K562 (cell line): ENCODE measurements around the gene PRSS38. TPM values are rescaled to one million over a fixed set of nuclear protein-coding genes. Genes with fewer than 3 reads are reported as not detected.

Experiments
- CREB3 ChIP-seq: fragments of 450-650 bp; conservative IDR thresholded peaks from 2 replicates; pipeline ENCODE4 v1.6.1; 2016; ENCODE audit warnings: missing genetic modification characterization, low read depth, mild to moderate bottlenecking, missing compliant biosample characterization, moderate library complexity
- ETS2 ChIP-seq: IDR thresholded peaks from 2 replicates; pipeline ENCODE4 v1.6.1; 2016; ENCODE audit warnings: borderline replicate concordance, missing genetic modification characterization, mild to moderate bottlenecking, moderate library complexity, missing compliant biosample characterization; ENCODE audit not compliant: poor library complexity, severe bottlenecking
- FOXP1 ChIP-seq: sonication (generic); formaldehyde crosslinking; IDR thresholded peaks from 2 replicates; pipeline ENCODE4 v1.8.0; 2022; ENCODE audit warnings: mild to moderate bottlenecking, missing genetic modification reagents
- HMBOX1 ChIP-seq: sonication (generic); IDR thresholded peaks from 2 replicates; pipeline ENCODE4 v1.6.1; 2016
- MBD1 ChIP-seq: fragments of 250-450 bp; sonication (Bioruptor Pico); IDR thresholded peaks from 2 replicates; pipeline ENCODE4 v1.8.0; 2022; ENCODE audit warnings: inconsistent platforms
- MEF2A ChIP-seq: IDR thresholded peaks from 2 replicates; pipeline ENCODE4 v1.6.1; 2011; ENCODE audit warnings: low read depth, mild to moderate bottlenecking, low read length, moderate library complexity; ENCODE audit not compliant: control insufficient read depth
- NFRKB ChIP-seq: fragments of 450-650 bp; IDR thresholded peaks from 2 replicates; pipeline ENCODE4 v1.6.1; 2016; ENCODE audit warnings: low read depth
- PTTG1 ChIP-seq: fragments of 450-650 bp; IDR thresholded peaks from 2 replicates; pipeline ENCODE4 v1.6.1; 2016; ENCODE audit warnings: low read depth, mild to moderate bottlenecking, missing genetic modification characterization, missing compliant biosample characterization
- SMARCB1 ChIP-seq: IDR thresholded peaks from 2 replicates; pipeline ENCODE4 v1.6.1; 2011; ENCODE audit warnings: improper control_type of control experiment, low read depth; ENCODE audit not compliant: insufficient read length
- TAF7 ChIP-seq: fragments of 450-650 bp; IDR thresholded peaks from 2 replicates; pipeline ENCODE4 v1.6.1; 2016; ENCODE audit warnings: missing genetic modification characterization, missing compliant biosample characterization
- ZKSCAN3 ChIP-seq: fragments of 250-450 bp; sonication (Bioruptor Pico); IDR thresholded peaks from 2 replicates; pipeline ENCODE4 v1.4.0; 2020
- ZNF232 ChIP-seq: sonication (generic); formaldehyde crosslinking; IDR thresholded peaks from 2 replicates; pipeline ENCODE4 v1.8.0; 2022; ENCODE audit warnings: mild to moderate bottlenecking, missing genetic modification reagents
- ZNF512 ChIP-seq: IDR thresholded peaks from 2 replicates; pipeline ENCODE4 v1.6.1; 2016; ENCODE audit warnings: missing genetic modification characterization, missing compliant biosample characterization
- ZNF644 ChIP-seq: fragments of 200-800 bp; sonication (Bioruptor generic); IDR thresholded peaks from 2 replicates; pipeline ENCODE4 v1.6.1; 2016; ENCODE audit warnings: low read depth, missing genetic modification characterization, missing compliant biosample characterization
- ZZZ3 ChIP-seq: fragments of 450-650 bp; IDR thresholded peaks from 2 replicates; pipeline ENCODE4 v1.6.1; 2016; ENCODE audit warnings: antibody characterized with exemption, mild to moderate bottlenecking, moderate library complexity
- polyA plus RNA-seq, 8 experiments: library from polyadenylated mRNA; depleted of rRNA in 4 of 8; stranded (reverse) in 5 of 8; unstranded in 3 of 8; fragments of >200 nt; fragmentation: Nextera tagmentation in 2 of 8; fragmentation: Illumina TruSeq in 1 of 8; extraction: Ambion mirVana in 2 of 8; extraction: Trizol in 1 of 8; gene quantifications; 2 replicates each; pipeline versions ENCODE4 v1.2.1 to v1.2.3, GENCODE V29; 2011 to 2014; ENCODE audit warnings: inconsistent platforms in 1 of 8, missing spikeins in 1 of 8
- total RNA-seq, 7 experiments: library from RNA; depleted of rRNA in 6 of 7; stranded (reverse); fragments of >200 nt in 6 of 7; fragmentation: Illumina TruSeq in 2 of 7; extraction: Trizol in 2 of 7; gene quantifications; 2 replicates each; pipeline versions ENCODE4 v1.2.1 to v1.2.3, GENCODE V29; 2011 to 2021; ENCODE audit warnings: low replicate concordance in 1 of 7
- TF ChIP-seq, protein P1 (sequence below): IDR thresholded peaks from 2 replicates; pipeline ENCODE4 v1.6.1; 2011; ENCODE audit not compliant: insufficient read length; ENCODE audit errors: extremely low read depth
- TF ChIP-seq, protein P2 (sequence below): fragments of 200-800 bp; sonication (Bioruptor generic); IDR thresholded peaks from 2 replicates; pipeline ENCODE4 v1.6.1; 2017; ENCODE audit warnings: missing genetic modification characterization, missing compliant biosample characterization
- TF ChIP-seq, protein P3 (sequence below): fragments of 450-650 bp; formaldehyde crosslinking; IDR thresholded peaks from 2 replicates; pipeline ENCODE4 v1.4.0; 2020; ENCODE audit warnings: mild to moderate bottlenecking

PRSS38 gene
- total and polyA plus RNA-seq, 9 of the 15 experiments (the other 6 are each of a cell fraction or from before 2014, with no cell fraction given) = 0.09 to 0.14 TPM; not detected in 7

GRCh38 chr1:227848430-227848932, 33.0 kb downstream of the PRSS38 start (continued):
- no peak for TF ChIP-seq SMARCB1
- no peak for TF ChIP-seq ETS2 (tag)
- TF ChIP-seq ZKSCAN3 (CRISPR knock-in tag) = no peak
- no peak for TF ChIP-seq NFRKB
- TF ChIP-seq, protein P1, sequence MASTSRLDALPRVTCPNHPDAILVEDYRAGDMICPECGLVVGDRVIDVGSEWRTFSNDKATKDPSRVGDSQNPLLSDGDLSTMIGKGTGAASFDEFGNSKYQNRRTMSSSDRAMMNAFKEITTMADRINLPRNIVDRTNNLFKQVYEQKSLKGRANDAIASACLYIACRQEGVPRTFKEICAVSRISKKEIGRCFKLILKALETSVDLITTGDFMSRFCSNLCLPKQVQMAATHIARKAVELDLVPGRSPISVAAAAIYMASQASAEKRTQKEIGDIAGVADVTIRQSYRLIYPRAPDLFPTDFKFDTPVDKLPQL = no peak
- TF ChIP-seq, protein P2, sequence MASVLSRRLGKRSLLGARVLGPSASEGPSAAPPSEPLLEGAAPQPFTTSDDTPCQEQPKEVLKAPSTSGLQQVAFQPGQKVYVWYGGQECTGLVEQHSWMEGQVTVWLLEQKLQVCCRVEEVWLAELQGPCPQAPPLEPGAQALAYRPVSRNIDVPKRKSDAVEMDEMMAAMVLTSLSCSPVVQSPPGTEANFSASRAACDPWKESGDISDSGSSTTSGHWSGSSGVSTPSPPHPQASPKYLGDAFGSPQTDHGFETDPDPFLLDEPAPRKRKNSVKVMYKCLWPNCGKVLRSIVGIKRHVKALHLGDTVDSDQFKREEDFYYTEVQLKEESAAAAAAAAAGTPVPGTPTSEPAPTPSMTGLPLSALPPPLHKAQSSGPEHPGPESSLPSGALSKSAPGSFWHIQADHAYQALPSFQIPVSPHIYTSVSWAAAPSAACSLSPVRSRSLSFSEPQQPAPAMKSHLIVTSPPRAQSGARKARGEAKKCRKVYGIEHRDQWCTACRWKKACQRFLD (CRISPR knock-in tag) = no peak
- TF ChIP-seq TAF7 = no peak
- TF ChIP-seq HMBOX1 = peak; percentile 77
- no peak for TF ChIP-seq PTTG1
- no peak for TF ChIP-seq MEF2A
- no peak for TF ChIP-seq MBD1 (CRISPR knock-in tag)
- no peak for TF ChIP-seq ZNF232 (CRISPR knock-in tag)
- no peak for TF ChIP-seq ZNF512 (tag)
- TF ChIP-seq, protein P3, sequence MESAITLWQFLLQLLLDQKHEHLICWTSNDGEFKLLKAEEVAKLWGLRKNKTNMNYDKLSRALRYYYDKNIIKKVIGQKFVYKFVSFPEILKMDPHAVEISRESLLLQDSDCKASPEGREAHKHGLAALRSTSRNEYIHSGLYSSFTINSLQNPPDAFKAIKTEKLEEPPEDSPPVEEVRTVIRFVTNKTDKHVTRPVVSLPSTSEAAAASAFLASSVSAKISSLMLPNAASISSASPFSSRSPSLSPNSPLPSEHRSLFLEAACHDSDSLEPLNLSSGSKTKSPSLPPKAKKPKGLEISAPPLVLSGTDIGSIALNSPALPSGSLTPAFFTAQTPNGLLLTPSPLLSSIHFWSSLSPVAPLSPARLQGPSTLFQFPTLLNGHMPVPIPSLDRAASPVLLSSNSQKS = no peak
- no peak for TF ChIP-seq ZNF644
- no peak for TF ChIP-seq ZZZ3
- TF ChIP-seq FOXP1 (CRISPR knock-in tag) = 0 out of 2 replicates have a peak, but pooled peaks have one; percentile 70
- no peak for TF ChIP-seq CREB3 (tag)
